ENCODE data around the gene CBLN2. TPM values are rescaled to one million over a fixed set of nuclear protein-coding genes. Genes with fewer than 3 reads are reported as not detected.

The CBLN2 gene
- total RNA-seq, result 1 to 10 TPM in 1 of 2 donors, under 1 TPM in 1; 0.96 to 1.1 TPM

GRCh38 chr18:72544092-72544886, at the start of gene CBLN2:
TSS of gene CBLN2 (minus strand) at chr18:72544342. CDS start at chr18:72542160, 2,182 bp downstream.
- Histone ChIP-seq H3K9ac (ENCODE audit: low read depth in 2 of 2, low read length in 2 of 2) (no peak within 1 kb of the TSS), H3K36me3 (no peaks in the 10 kb centered on the region), H3K9me3 (no peaks in the 10 kb centered on the region), H3K27ac (no peak within 1 kb of the TSS), H3K4me3 (no peak within 1 kb of the TSS), H3K4me1 (no peaks in the 10 kb centered on the region), H3K27me3 (peaks cover 21% of the 10 kb centered on the region)
- no peak for TF ChIP-seq CTCF (IDR thresholded peaks at IDR 0.05)
- intact Hi-C loops (cut with DNase I), result loop anchor here (5.0 kb wide), 1 partner anchor 1602 kb away; no protein-coding TSS in a partner anchor
- DNase-seq, result peak; percentile 36

- Histone ChIP-seq H3K27ac (no peak overlapping the region), H3K9ac (ENCODE audit: low read depth in 2 of 2, low read length in 2 of 2) (no peak overlapping the region), H3K4me3 (no peak overlapping the region), H3K36me3 (no peaks in the 10 kb centered on the region), H3K27me3 (no peaks in the 10 kb centered on the region), H3K4me1 (no peaks in the 10 kb centered on the region), H3K9me3 (no peaks in the 10 kb centered on the region)
- TF ChIP-seq CTCF (IDR thresholded peaks at IDR 0.05), result no peak
- no peak for DNase-seq
- intact Hi-C loops (cut with DNase I), result no loop called here
Measured at GRCh38 chr18:72588360-72588759, 44.2 kb upstream of the CBLN2 start.

- DNase-seq, result no peak
- H3K36me3 ChIP-seq, result no peaks in the 10 kb centered on the region
Measured at GRCh38 chr18:72584787-72585186, 40.6 kb upstream of the CBLN2 start.

GRCh38 chr18:72581976-72582375, 37.8 kb upstream of the CBLN2 start:
- Histone ChIP-seq H3K27me3 (no peaks in the 10 kb centered on the region), H3K9ac (ENCODE audit: low read depth in 2 of 2, low read length in 2 of 2) (no peak overlapping the region), H3K4me3 (no peak overlapping the region), H3K4me1 (no peaks in the 10 kb centered on the region), H3K9me3 (no peaks in the 10 kb centered on the region), H3K27ac (no peak overlapping the region), H3K36me3 (no peaks in the 10 kb centered on the region)
- TF ChIP-seq CTCF (IDR thresholded peaks at IDR 0.05), result no peak
- intact Hi-C loops (cut with DNase I), result no loop called here
- no peak for DNase-seq

More at GRCh38 chr18:72584787-72585186, 40.6 kb upstream of the CBLN2 start:
- no peaks in the 10 kb centered on the region for H3K27me3 ChIP-seq
- intact Hi-C loops (cut with DNase I), result no loop called here
- no peaks in the 10 kb centered on the region for H3K9me3 ChIP-seq
- no peak overlapping the region for H3K9ac ChIP-seq (ENCODE audit: low read depth in 2 of 2, low read length in 2 of 2)
- no peak overlapping the region for H3K4me3 ChIP-seq
- no peak for TF ChIP-seq CTCF (IDR thresholded peaks at IDR 0.05)
- no peaks in the 10 kb centered on the region for H3K4me1 ChIP-seq
- no peak overlapping the region for H3K27ac ChIP-seq

GRCh38 chr18:72572896-72573295, 28.8 kb upstream of the CBLN2 start:
- H3K36me3 ChIP-seq, result no peaks in the 10 kb centered on the region
- no peak overlapping the region for H3K4me3 ChIP-seq
- H3K27ac ChIP-seq, result no peak overlapping the region
- no peaks in the 10 kb centered on the region for H3K27me3 ChIP-seq
- H3K4me1 ChIP-seq, result no peaks in the 10 kb centered on the region
- no peak overlapping the region for H3K9ac ChIP-seq (ENCODE audit: low read depth in 2 of 2, low read length in 2 of 2)
- DNase-seq, result no peak
- no peak for TF ChIP-seq CTCF (IDR thresholded peaks at IDR 0.05)
- no peaks in the 10 kb centered on the region for H3K9me3 ChIP-seq
- intact Hi-C loops (cut with DNase I), result no loop called here

All from colonic mucosa (tissue), 4 donors.